ENCODE measurements around the gene ZNF518B.

GRCh38 chr4:10416441-10416840, 40.8 kb downstream of the ZNF518B start:
- TF ChIP-seq, protein P1, sequence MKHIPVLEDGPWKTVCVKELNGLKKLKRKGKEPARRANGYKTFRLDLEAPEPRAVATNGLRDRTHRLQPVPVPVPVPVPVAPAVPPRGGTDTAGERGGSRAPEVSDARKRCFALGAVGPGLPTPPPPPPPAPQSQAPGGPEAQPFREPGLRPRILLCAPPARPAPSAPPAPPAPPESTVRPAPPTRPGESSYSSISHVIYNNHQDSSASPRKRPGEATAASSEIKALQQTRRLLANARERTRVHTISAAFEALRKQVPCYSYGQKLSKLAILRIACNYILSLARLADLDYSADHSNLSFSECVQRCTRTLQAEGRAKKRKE (CRISPR knock-in tag; IDR thresholded peaks at IDR 0.05; ENCODE audit: low read depth), result no peak
- no peak for TF ChIP-seq RFX5 (IDR thresholded peaks at IDR 0.05)
- TF ChIP-seq CTCF (IDR thresholded peaks at IDR 0.05), result no peak
- TF ChIP-seq, protein P2, sequence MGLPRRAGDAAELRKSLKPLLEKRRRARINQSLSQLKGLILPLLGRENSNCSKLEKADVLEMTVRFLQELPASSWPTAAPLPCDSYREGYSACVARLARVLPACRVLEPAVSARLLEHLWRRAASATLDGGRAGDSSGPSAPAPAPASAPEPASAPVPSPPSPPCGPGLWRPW (IDR thresholded peaks at IDR 0.05), result no peak
- TF ChIP-seq SREBF2 (IDR thresholded peaks at IDR 0.05), result no peak
- TF ChIP-seq, protein P3, sequence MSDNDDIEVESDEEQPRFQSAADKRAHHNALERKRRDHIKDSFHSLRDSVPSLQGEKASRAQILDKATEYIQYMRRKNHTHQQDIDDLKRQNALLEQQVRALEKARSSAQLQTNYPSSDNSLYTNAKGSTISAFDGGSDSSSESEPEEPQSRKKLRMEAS (IDR thresholded peaks at IDR 0.05), result no peak
- no peak for TF ChIP-seq SMC3 (IDR thresholded peaks at IDR 0.05)
